Neuron (in vitro differentiated cells): ENCODE data around the gene EIF4H.
"Not testable (repeated sequence)": the region's sequence is repeated elsewhere in the genome, so short reads cannot be mapped to it uniquely, and the experiment has no call there.

Source experiments
- H2AFZ ChIP-seq: one replicate; pipeline ENCODE4 v1.6.1; 2013; ENCODE audit warnings: low read depth, mild to moderate bottlenecking, inconsistent platforms, low read length, moderate library complexity
- H3K27me3 ChIP-seq: one replicate; pipeline ENCODE4 v1.6.1; 2013; ENCODE audit warnings: low read length; ENCODE audit not compliant: insufficient read depth
- H3K36me3 ChIP-seq: one replicate; pipeline ENCODE4 v1.6.1; 2013; ENCODE audit warnings: low read length; ENCODE audit not compliant: insufficient read depth
- H3K4me1 ChIP-seq: one replicate; pipeline ENCODE4 v1.6.1; 2013; ENCODE audit warnings: low read length; ENCODE audit not compliant: insufficient read depth
- H3K4me3 ChIP-seq: 2 replicates; pipeline ENCODE4 v1.5.1; 2013; ENCODE audit warnings: mild to moderate bottlenecking, low read length, moderate library complexity
- H3K9me3 ChIP-seq: one replicate; pipeline ENCODE4 v1.6.1; 2013; ENCODE audit warnings: low read length

Gene EIF4H

GRCh38 chr7:74216361-74216761, 42.2 kb downstream of the EIF4H start:
- Histone ChIP-seq H3K9me3 (no peaks in the 10 kb centered on the region), H3K4me1 (no peaks in the 10 kb centered on the region), H2AFZ (no peak overlapping the region), H3K27me3 (no peaks in the 10 kb centered on the region), H3K4me3 (no peak overlapping the region), H3K36me3 (no peaks in the 10 kb centered on the region)

- Histone ChIP-seq H3K27me3 (no peaks in the 10 kb centered on the region), H3K4me1 (no peaks in the 10 kb centered on the region), H2AFZ (no peak overlapping the region), H3K36me3 (no peaks in the 10 kb centered on the region), H3K9me3 (no peaks in the 10 kb centered on the region), H3K4me3 (no peak overlapping the region)
These were observed 43.5 kb downstream of the EIF4H start for GRCh38 chr7:74217455-74218342.

GRCh38 chr7:74218343-74218698, 44.2 kb downstream of the EIF4H start:
- H3K9me3 ChIP-seq = no peaks in the 10 kb centered on the region

GRCh38 chr7:74219416-74219815, 45.3 kb downstream of the EIF4H start:
- H2AFZ ChIP-seq = no peak overlapping the region
- no peak overlapping the region for H3K4me3 ChIP-seq
- no peaks in the 10 kb centered on the region for H3K27me3 ChIP-seq
- no peaks in the 10 kb centered on the region for H3K4me1 ChIP-seq
- no peaks in the 10 kb centered on the region for H3K36me3 ChIP-seq
- no peaks in the 10 kb centered on the region for H3K9me3 ChIP-seq

More at GRCh38 chr7:74218343-74218698, 44.2 kb downstream of the EIF4H start:
- H3K4me3 ChIP-seq = no peak overlapping the region
- H3K36me3 ChIP-seq = no peaks in the 10 kb centered on the region
- no peaks in the 10 kb centered on the region for H3K4me1 ChIP-seq
- H2AFZ ChIP-seq = no peak overlapping the region
- H3K27me3 ChIP-seq = no peaks in the 10 kb centered on the region

- H3K27me3 ChIP-seq = no peaks in the 10 kb centered on the region
- H3K4me1 ChIP-seq = no peaks in the 10 kb centered on the region
- H2AFZ ChIP-seq = no peak overlapping the region
- H3K9me3 ChIP-seq = no peaks in the 10 kb centered on the region
- peaks cover 6% of the 10 kb centered on the region for H3K36me3 ChIP-seq
- no peak overlapping the region for H3K4me3 ChIP-seq
These were observed 46.1 kb downstream of the EIF4H start for GRCh38 chr7:74220229-74220628.

DNA sequence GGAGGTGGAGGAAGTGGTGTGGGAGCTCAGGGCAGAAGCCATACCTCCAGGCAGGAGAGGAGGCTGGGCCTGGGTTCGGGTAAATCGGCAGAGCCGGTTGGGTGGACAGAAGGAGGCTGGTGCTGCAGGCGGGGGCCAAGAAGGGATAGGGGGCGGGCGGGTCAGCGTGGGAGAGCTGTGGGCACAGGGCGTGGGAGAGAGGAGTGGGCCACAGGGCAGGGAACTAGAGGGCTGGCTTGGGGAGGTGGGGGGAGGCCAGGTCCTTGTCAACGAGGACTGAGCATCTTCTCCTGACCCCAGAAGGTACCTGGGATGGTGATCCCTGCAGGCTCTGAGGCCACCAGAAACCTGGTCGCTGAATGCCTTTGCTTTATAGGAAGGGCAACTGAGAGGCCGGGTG, 47.6 kb downstream of the EIF4H start:
- H3K9me3 ChIP-seq = no peaks in the 10 kb centered on the region
- H3K4me1 ChIP-seq = no peaks in the 10 kb centered on the region
- peaks cover 17% of the 10 kb centered on the region for H3K36me3 ChIP-seq
- H3K27me3 ChIP-seq = no peaks in the 10 kb centered on the region
- no peak overlapping the region for H2AFZ ChIP-seq
- no peak overlapping the region for H3K4me3 ChIP-seq

GRCh38 chr7:74222851-74223710, 48.9 kb downstream of the EIF4H start:
- Histone ChIP-seq H3K27me3 (no peaks in the 10 kb centered on the region), H3K4me3 (no peak overlapping the region), H3K4me1 (no peaks in the 10 kb centered on the region), H3K36me3 (peaks cover 24% of the 10 kb centered on the region), H3K9me3 (no peaks in the 10 kb centered on the region), H2AFZ (no peak overlapping the region)

DNA sequence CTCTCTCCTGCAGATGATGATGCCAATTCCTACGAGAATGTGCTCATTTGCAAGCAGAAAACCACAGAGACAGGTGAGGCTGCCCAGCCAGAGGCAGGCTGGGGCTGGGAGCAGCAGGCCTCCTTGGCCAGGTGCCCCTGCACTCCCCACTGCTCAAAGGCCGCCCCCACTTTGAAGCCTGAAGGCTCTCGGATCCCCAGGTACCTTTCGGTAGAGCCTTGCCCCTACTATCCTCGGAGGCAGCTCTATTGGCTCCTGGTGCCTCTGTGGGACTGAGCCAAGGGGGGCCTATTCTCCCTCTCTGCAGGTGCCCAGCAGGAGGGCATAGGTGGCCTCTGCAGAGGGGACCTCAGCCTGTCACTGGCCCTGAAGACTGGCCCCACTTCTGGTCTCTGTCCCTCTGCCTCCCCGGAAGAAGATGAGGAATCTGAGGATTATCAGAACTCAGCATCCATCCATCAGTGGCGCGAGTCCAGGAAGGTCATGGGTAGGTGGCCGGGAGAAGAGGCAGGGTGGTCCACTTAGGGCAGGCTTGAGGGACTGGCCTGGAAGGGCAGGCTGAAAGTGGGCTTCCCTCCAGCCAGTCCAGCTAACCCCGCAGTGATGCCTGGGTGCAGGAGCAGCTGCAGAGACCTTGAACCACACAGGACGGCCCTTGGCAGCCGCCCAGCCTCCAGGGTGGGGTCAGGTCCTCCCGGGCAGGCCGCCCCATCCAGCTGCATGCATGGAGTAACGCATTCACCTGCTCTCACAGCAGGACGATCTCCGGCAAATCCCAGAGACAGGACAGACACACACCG, 49.8 kb downstream of the EIF4H start:
- Histone ChIP-seq H3K4me3 (no peak overlapping the region), H3K27me3 (no peaks in the 10 kb centered on the region), H3K36me3 (peaks cover 26% of the 10 kb centered on the region), H3K4me1 (no peaks in the 10 kb centered on the region), H2AFZ (no peak overlapping the region), H3K9me3 (no peaks in the 10 kb centered on the region)

DNA sequence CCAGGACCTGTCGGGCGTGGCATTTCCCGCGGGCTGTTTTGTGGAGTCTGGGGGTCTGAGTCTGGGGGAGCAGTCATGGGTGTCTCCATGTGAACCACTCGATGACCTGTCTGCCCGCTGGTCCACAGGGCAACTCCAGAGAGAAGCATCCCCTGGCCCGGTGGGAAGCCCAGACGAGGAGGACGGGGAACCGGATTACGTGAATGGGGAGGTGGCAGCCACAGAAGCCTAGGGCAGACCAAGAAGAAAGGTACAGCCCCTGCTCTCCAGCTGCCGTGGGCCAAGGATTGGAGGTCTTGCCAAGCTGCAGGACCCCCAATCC, 50.3 kb downstream of the EIF4H start:
- Histone ChIP-seq H3K27me3 (no peaks in the 10 kb centered on the region), H3K36me3 (peaks cover 32% of the 10 kb centered on the region), H2AFZ (no peak overlapping the region), H3K9me3 (no peaks in the 10 kb centered on the region), H3K4me3 (no peak overlapping the region), H3K4me1 (no peaks in the 10 kb centered on the region)

- peaks cover 34% of the 10 kb centered on the region for H3K36me3 ChIP-seq
- not testable (repeated sequence) for H3K27me3 ChIP-seq, H3K9me3 ChIP-seq, H3K4me1 ChIP-seq, H2AFZ ChIP-seq, H3K4me3 ChIP-seq
These were observed 50.8 kb downstream of the EIF4H start for GRCh38 chr7:74224907-74225306.

DNA sequence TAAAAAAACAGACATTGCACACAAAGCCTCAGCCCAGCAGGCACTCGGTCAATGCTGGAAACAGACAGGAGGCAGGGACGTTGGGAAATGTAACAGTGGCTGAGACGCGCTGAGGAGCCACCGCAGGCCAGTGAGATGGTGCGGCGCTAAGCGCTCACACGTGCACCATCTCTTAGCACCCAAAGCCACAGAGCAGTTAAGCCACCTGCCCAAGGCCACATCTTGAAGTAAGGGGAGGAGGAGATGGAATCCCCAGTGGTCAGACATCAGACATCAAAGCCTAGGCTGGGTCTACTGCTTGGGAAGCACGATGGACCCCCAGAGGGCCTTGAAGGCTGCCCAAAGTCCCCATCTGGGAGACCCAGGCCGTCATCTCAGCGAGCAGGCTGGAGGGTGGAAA, 51.2 kb downstream of the EIF4H start:
- Histone ChIP-seq H3K4me3 (no peak overlapping the region), H3K9me3 (no peaks in the 10 kb centered on the region), H3K4me1 (no peaks in the 10 kb centered on the region), H3K36me3 (peaks cover 37% of the 10 kb centered on the region), H2AFZ (no peak overlapping the region), H3K27me3 (no peaks in the 10 kb centered on the region)

- H3K36me3 ChIP-seq = peaks cover 48% of the 10 kb centered on the region
- no peak overlapping the region for H3K4me3 ChIP-seq
- H3K9me3 ChIP-seq = no peaks in the 10 kb centered on the region
- H2AFZ ChIP-seq = no peak overlapping the region
- no peaks in the 10 kb centered on the region for H3K4me1 ChIP-seq
- H3K27me3 ChIP-seq = no peaks in the 10 kb centered on the region
These were observed 52.5 kb downstream of the EIF4H start for GRCh38 chr7:74226633-74227032.
